ENCODE results near the gene MAPK10. TPM values are rescaled to one million over a fixed set of nuclear protein-coding genes. Genes with fewer than 3 reads are reported as not detected.

MAPK10 gene
- total and polyA plus RNA-seq, 2 donors (not counting 3 experiments of a cell fraction or from before 2014, with no cell fraction given) = 0.17 TPM; not detected in 1

DNA sequence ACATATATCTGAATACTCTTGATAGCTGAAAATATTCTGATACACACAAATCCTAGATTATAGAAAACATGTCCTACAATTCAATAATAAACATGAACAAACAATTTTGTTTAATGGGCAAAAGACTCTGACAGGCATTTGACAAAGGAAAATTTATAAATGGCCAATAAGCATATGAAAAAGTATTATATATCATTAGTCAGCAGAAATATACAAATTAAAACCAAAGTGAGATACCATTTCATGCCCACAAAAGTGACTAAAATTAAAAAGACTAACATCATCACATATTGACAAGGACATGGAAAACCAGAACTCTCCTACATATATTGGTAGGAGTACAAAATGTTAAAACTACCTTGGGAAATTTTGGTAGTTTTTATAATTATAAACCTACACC lies 2.7 kb upstream of the MAPK10 start:
- peaks cover 2% of the 10 kb centered on the region for H3K4me1 ChIP-seq (ENCODE audit: control insufficient read depth, extremely low read depth, insufficient read depth, low read length)
- dilution Hi-C loops (cut with MboI; ENCODE audit: extremely low pct_ligation_motif_present, low sequenced_read_pairs) (no loop called here), intact Hi-C loops (cut with micrococcal nuclease) (no loop called here)
- POLR2A ChIA-PET = no interaction called here
- no peaks in the 10 kb centered on the region for H3K79me2 ChIP-seq (ENCODE audit: control insufficient read depth, insufficient read depth, low read length)
- no peaks in the 10 kb centered on the region for H3K36me3 ChIP-seq (ENCODE audit: control insufficient read depth in 2 of 2, extremely low read depth in 1 of 2, insufficient read depth in 2 of 2, low read length in 2 of 2)
- no peak overlapping the region for H3K9ac ChIP-seq (replicated peaks; ENCODE audit: extremely low read depth, insufficient read depth, low read length)
- no TSS peak for BruUV-seq (replicated peaks)
- H4K20me1 ChIP-seq (replicated peaks; ENCODE audit: control insufficient read depth, extremely low read depth, insufficient read depth, low read length) = no peaks in the 10 kb centered on the region
- H2AFZ ChIP-seq (ENCODE audit: low read depth, low read length) = no peak overlapping the region
- H3K4me3 ChIP-seq (replicated peaks in 1 of 3; ENCODE audit: insufficient read depth in 1 of 3, low read depth in 1 of 3, low read length in 3 of 3) = no peak overlapping the region
- H3K27ac ChIP-seq (ENCODE audit: insufficient read depth, low read depth, low read length) = no peak overlapping the region
- H3K9me3 ChIP-seq (replicated peaks; ENCODE audit: control insufficient read depth, insufficient read depth, low read length) = no peaks in the 10 kb centered on the region
- TF ChIP-seq EZH2 (IDR thresholded peaks at IDR 0.05; ENCODE audit: borderline replicate concordance, low read depth, low read length, severe bottlenecking) (no peak), POLR2A (IDR thresholded peaks at IDR 0.05; ENCODE audit: low read depth, low read length) (no peak)
- TF ChIP-seq, protein P1, sequence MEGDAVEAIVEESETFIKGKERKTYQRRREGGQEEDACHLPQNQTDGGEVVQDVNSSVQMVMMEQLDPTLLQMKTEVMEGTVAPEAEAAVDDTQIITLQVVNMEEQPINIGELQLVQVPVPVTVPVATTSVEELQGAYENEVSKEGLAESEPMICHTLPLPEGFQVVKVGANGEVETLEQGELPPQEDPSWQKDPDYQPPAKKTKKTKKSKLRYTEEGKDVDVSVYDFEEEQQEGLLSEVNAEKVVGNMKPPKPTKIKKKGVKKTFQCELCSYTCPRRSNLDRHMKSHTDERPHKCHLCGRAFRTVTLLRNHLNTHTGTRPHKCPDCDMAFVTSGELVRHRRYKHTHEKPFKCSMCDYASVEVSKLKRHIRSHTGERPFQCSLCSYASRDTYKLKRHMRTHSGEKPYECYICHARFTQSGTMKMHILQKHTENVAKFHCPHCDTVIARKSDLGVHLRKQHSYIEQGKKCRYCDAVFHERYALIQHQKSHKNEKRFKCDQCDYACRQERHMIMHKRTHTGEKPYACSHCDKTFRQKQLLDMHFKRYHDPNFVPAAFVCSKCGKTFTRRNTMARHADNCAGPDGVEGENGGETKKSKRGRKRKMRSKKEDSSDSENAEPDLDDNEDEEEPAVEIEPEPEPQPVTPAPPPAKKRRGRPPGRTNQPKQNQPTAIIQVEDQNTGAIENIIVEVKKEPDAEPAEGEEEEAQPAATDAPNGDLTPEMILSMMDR (IDR thresholded peaks at IDR 0.05; ENCODE audit: extremely low read depth in 1 of 2, insufficient read depth in 1 of 2, low read depth in 1 of 2, low read length in 2 of 2) = no peak
- TF ChIP-seq, protein P2, sequence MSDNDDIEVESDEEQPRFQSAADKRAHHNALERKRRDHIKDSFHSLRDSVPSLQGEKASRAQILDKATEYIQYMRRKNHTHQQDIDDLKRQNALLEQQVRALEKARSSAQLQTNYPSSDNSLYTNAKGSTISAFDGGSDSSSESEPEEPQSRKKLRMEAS (IDR thresholded peaks at IDR 0.05; ENCODE audit: insufficient read depth, insufficient read length) = no peak
- CTCF ChIA-PET = no interaction called here
- DNase-seq (ENCODE audit: low read depth, low spot score) (no peak), FAIRE-seq (no peak)
- H3K4me2 ChIP-seq (ENCODE audit: insufficient read depth, low read length) = no peak overlapping the region
- no peaks in the 10 kb centered on the region for H3K9me1 ChIP-seq (replicated peaks; ENCODE audit: control insufficient read depth, extremely low read depth, insufficient read depth, low read length)
- no peaks in the 10 kb centered on the region for H3K27me3 ChIP-seq (ENCODE audit: control insufficient read depth in 2 of 2, insufficient read depth in 2 of 2, low read length in 2 of 2)

DNA sequence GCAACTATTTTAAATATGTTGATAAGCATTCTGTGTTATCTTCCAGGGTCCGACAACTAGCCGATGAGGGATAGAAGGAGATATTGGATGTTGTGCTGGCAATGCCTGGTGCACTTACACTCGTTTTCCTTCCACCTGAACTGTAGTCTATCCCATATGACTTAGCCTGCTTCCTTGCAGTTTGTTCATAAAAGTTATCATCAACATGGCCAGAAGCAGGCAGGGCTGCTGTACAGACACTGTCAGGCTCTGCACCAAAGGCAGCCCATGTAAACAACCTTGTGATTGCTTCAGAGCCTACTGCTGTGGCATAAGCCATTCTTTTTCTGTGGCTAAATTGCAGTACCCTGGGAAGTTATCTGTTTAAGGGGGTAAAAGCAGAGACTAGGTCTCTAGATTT lies 1.6 kb downstream of the MAPK10 start:
- H3K36me3 ChIP-seq (ENCODE audit: control insufficient read depth in 2 of 2, extremely low read depth in 1 of 2, insufficient read depth in 2 of 2, low read length in 2 of 2) = no peaks in the 10 kb centered on the region
- H2AFZ ChIP-seq (ENCODE audit: low read depth, low read length) = no peak overlapping the region
- H3K9me1 ChIP-seq (replicated peaks; ENCODE audit: control insufficient read depth, extremely low read depth, insufficient read depth, low read length) = no peaks in the 10 kb centered on the region
- H4K20me1 ChIP-seq (replicated peaks; ENCODE audit: control insufficient read depth, extremely low read depth, insufficient read depth, low read length) = no peaks in the 10 kb centered on the region
- FAIRE-seq = no peak
- CTCF ChIA-PET = no interaction called here
- no TSS peak for BruUV-seq (replicated peaks)
- H3K27ac ChIP-seq (ENCODE audit: insufficient read depth, low read depth, low read length) = no peak overlapping the region
- no peak for DNase-seq (ENCODE audit: low read depth, low spot score)
- intact Hi-C loops (cut with micrococcal nuclease) = no loop called here
- TF ChIP-seq JUN (IDR thresholded peaks at IDR 0.05; ENCODE audit: borderline replicate concordance, insufficient read depth, insufficient read length, low read depth) (no peak), POLR2AphosphoS5 (IDR thresholded peaks at IDR 0.05; ENCODE audit: insufficient read depth, low read depth, low read length) (no peak), EZH2 (IDR thresholded peaks at IDR 0.05; ENCODE audit: borderline replicate concordance, low read depth, low read length, severe bottlenecking) (no peak), POLR2A (IDR thresholded peaks at IDR 0.05; ENCODE audit: low read depth, low read length) (no peak), GATA2 (IDR thresholded peaks at IDR 0.05; ENCODE audit: insufficient read depth, insufficient read length, low read depth, low read length) (no peak)
- TF ChIP-seq, protein P1 (IDR thresholded peaks at IDR 0.05; ENCODE audit: extremely low read depth in 1 of 2, insufficient read depth in 1 of 2, low read depth in 1 of 2, low read length in 2 of 2) = no peak
- TF ChIP-seq, protein P2 (IDR thresholded peaks at IDR 0.05; ENCODE audit: insufficient read depth, insufficient read length) = no peak
- POLR2A ChIA-PET = no interaction called here
- no peak overlapping the region for H3K4me3 ChIP-seq (replicated peaks in 1 of 3; ENCODE audit: insufficient read depth in 1 of 3, low read depth in 1 of 3, low read length in 3 of 3)
- H3K9me3 ChIP-seq (replicated peaks; ENCODE audit: control insufficient read depth, insufficient read depth, low read length) = no peaks in the 10 kb centered on the region
- no peak overlapping the region for H3K9ac ChIP-seq (replicated peaks; ENCODE audit: extremely low read depth, insufficient read depth, low read length)
- peaks cover 2% of the 10 kb centered on the region for H3K4me1 ChIP-seq (ENCODE audit: control insufficient read depth, extremely low read depth, insufficient read depth, low read length)
- dilution Hi-C loops (cut with MboI; ENCODE audit: extremely low pct_ligation_motif_present, low sequenced_read_pairs) = no loop called here
- H3K4me2 ChIP-seq (ENCODE audit: insufficient read depth, low read length) = no peak overlapping the region
- no peaks in the 10 kb centered on the region for H3K79me2 ChIP-seq (ENCODE audit: control insufficient read depth, insufficient read depth, low read length)
- peaks cover 0 to 3% of the 10 kb centered on the region in 2 experiments for H3K27me3 ChIP-seq (ENCODE audit: control insufficient read depth in 2 of 2, insufficient read depth in 2 of 2, low read length in 2 of 2)

Measured in endothelial cell of umbilical vein (primary cell).